Lower leg skin (tissue), 3 donors: Measurements from ENCODE around the gene DGCR8.

Source experiments
- CTCF ChIP-seq, 3 donors: fragments of 450-650 bp; IDR thresholded peaks; one replicate each; pipeline ENCODE4 v1.5.1; 2016; ENCODE audit warnings: antibody characterized with exemption in 3 of 3, mild to moderate bottlenecking in 3 of 3, moderate library complexity in 2 of 3
- POLR2A ChIP-seq, 2 donors: fragments of 450-650 bp; IDR thresholded peaks; one replicate each; pipeline ENCODE4 v1.6.1; 2016 to 2017; ENCODE audit warnings: antibody characterized with exemption in 2 of 2, mild to moderate bottlenecking in 1 of 2, moderate library complexity in 1 of 2

GRCh38 chr22:20032407-20032991, 47.5 kb upstream of the DGCR8 start:
- TF ChIP-seq CTCF (IDR thresholded peaks at IDR 0.05) (no peak), POLR2A (IDR thresholded peaks at IDR 0.05) (no peak)
